HS-5 (cell line): ENCODE results near the gene RALGPS2.
"Not testable (repeated sequence)": the region's sequence is repeated elsewhere in the genome, so short reads cannot be mapped to it uniquely, and the experiment has no call there.

ENCODE experiments used
- DNase-seq: peaks from one replicate; pipeline ENCODE4 v3.0.0-alpha.2; 2012; ENCODE audit warnings: low read depth

The RALGPS2 gene

GRCh38 chr1:178725466-178726086 lies 532 bp downstream of the RALGPS2 start:
- DNase-seq: no peak

DNA sequence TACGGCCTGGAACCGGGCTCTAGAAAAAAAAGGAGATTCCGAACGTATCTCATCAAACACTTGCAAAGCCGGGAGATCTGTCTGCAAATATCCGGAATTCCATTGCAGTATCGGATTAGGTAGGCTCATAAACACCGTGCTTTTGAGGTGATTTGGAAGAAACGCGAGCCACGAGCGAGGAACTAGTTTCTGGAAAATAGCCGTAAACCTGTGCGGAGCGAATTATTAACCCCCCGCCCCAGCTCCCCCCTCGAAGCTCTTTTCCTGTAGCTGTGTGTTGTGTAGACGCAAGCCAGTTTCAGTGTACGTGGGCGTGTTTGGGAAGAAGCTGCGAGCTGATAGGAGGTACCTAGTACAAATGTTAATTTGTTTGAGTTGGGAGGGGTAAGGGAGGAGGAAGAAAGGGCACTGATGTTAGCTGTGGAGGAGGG lies 1.1 kb downstream of the RALGPS2 start:
- DNase-seq: peak; percentile 49

DNA sequence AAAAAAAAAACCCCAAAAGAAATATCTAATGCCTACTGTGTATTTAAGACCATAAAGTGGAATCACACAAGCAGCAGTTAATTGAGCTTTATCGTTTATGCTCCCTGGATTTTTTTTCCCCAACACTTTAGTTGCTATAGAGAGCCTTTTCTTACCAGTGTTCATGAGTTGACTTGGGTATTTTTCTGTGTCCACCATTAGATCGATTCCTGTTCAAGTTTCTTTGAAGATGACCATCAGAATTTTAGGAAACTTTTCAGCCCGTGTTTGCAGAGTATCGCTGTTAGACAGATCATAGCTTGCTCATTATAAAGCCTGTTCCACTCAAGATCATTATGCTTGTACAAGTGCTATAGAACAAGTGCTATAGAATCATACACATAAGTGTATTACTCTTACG lies 1.5 kb downstream of the RALGPS2 start:
- DNase-seq: no peak

DNA sequence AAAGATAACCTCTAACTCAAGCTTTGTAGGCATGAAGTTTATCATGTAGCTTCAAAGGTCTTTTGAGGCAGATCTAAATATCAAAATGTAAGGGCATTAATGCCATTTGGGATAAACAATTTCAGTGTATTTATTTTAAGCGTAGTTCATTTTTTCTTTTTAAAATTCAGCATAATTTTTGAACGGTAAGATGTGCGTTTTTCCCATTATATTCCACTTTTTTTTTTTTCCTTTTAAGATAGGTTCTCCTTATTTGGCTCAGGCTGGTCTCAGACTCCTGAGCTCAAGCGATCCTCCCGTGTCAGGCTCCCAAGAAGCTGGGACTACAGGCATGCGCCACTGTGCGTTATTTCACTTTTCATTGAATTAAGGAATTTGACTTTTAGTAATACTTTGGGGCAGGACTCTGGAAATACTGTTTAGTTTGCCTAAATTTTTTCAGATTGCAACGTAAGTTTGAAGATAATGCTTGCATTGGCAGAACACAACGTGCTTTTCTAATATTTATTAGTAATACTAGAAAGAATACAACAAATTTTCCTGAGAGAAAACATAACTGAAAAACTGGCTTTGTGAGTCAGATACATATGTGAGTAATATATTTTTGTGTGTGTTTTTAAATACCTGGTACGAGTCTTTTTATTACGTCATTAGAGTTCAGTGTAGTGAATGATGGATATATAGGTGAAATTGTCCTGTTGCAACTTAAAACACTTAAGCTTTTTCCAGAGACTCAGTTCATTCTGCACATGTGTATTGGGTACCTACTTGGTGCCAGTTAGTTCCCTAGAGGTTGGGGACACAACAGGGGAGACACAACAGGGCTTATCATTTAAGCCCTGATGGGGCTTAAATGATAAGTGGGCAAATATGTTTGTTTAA lies 2.2 kb downstream of the RALGPS2 start:
- no peak for DNase-seq

DNA sequence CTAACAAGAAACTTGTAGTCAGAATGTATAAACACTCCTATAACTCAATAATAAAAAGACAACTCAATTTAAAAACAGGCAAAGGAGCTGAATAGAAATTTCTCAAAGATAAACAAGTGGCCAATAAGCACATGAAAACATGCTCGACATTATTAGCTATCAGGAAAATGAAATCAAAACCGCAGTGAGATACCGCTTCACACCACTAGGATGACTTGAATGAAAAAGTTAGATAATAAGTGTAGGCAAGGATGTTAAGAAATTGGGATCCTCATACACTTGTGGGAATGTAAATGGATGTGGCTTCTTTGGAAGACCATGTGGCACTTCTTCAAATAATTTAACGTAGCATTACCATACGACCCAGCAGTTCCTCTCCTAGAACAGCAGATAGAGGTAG lies 8.9 kb downstream of the RALGPS2 start:
- no peak for DNase-seq

DNA sequence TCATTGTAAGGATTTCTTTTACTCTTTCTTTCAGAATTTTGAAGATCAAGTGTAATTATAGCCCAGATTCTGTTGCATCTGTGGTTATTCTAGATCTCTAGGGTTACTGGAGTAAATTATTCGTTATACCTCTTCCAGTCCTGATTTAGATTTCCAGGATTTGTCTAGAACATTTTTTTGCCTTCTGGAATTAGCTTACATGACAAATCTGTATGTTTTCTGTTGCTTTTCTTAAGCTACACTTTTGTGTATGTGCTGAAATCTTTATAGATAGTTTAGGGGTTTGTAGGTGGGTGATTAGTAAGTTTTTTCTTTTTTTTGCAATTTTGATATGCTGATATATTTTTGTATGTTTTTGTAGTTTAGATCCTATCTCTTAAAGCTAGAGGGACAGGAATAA lies 13.7 kb downstream of the RALGPS2 start:
- no peak for DNase-seq

DNA sequence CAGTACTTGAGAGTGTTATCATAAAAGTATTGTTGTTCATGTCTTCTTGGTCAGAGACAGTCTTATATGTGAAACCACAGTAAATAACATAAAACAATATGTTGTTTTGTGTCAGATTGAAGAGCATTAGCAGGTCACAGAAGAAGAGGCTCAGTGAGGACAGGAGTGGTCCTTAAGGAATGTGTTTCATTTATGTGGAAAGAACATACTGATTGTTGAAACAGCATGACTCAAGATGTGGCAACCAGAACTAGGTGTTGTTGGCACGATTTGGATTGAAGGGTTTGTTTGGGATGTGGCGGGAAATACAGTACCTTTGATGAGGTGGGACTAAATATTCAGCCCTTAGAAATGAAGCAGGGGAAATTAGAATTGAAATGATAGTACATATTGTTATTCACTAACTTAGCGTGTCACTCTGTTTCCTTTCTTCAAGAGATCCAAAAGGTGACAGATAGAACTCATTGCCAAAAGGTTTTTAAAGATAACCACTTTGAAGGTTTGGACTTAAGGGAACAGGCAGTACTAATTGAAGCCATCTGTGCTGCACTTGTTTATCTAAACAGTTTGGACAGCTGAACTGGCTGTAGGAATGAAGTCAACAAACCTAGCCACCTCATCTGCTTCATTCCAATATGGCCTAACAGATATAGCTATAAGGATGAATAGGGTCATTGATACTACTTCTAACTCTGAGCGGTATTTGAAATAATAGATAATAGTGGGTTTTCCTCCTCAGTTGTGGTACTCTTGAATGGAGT lies 14.4 kb downstream of the RALGPS2 start:
- DNase-seq: no peak

DNA sequence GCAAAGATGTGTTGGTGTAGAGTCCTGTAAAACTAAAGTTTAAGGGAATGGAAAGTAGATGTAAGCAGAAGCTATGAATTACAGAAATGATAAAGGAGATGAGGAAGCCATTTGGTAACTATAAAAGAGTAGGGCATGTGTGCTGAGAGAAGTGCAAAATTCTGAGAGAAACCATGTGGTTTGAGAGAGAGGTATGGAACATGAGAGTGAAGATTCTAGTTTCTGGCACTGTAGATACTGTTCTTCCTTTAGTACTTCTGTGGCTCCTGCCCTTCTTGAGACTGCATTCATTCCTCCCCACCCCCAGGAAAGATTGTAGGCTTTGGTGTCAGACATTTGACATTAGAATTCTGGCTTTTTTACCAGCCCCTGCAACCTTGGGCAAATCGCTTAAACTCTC lies 15.4 kb downstream of the RALGPS2 start:
- no peak for DNase-seq

GRCh38 chr1:178740924-178741323 lies 15.9 kb downstream of the RALGPS2 start:
- no peak for DNase-seq

- DNase-seq: no peak
Observed at GRCh38 chr1:178743801-178744200, 18.8 kb downstream of the RALGPS2 start.

GRCh38 chr1:178745260-178745659 lies 20.2 kb downstream of the RALGPS2 start:
- DNase-seq: no peak

- DNase-seq: no peak
Observed at GRCh38 chr1:178746345-178746744, 21.3 kb downstream of the RALGPS2 start.

GRCh38 chr1:178747361-178747760 lies 22.3 kb downstream of the RALGPS2 start:
- DNase-seq: not testable (repeated sequence)

- no peak for DNase-seq
Observed at GRCh38 chr1:178749581-178750166, 24.6 kb downstream of the RALGPS2 start.

DNA sequence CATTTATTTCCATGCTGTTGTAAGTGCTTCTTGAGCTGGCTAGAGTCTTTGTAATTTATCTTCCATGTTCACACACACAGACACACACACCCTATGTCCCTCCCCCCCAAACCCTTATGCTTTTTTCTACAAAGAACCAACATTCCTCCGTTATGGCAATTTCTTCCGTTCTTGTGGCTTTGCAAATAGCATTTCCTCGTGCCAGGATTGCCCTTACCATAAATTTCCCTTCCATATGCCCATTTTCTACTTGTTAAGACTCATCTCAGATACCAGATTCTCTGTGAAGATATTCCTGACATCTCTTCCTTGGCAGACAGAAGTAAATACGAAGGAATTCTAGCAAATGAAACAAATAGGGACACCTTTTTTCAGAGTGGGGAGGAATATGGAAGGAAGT lies 26.0 kb downstream of the RALGPS2 start:
- no peak for DNase-seq

- no peak for DNase-seq
Observed at GRCh38 chr1:178752891-178753290, 27.8 kb downstream of the RALGPS2 start.

- DNase-seq: not testable (repeated sequence)
Observed at GRCh38 chr1:178754655-178755256, 29.7 kb downstream of the RALGPS2 start.

DNA sequence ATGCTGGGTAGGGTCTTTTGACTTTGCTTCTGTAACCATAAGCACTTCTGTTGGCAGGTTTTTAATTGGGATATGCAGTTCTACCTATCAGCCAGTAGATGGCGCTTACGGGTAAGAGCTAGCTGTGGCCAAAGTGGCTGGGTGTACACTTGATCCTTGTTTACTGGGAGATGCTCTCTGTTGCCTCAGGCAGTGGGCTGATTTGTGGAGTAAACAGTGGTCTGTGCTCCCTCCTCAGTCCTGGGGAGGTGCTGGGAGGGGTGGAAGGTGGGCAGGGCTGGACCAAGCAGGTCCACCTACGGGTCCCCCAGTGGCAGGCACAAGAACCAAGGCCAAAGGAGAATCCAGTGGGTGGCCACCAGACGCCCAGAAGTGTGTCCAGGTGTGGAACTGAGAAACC lies 43.4 kb downstream of the RALGPS2 start:
- DNase-seq: no peak

GRCh38 chr1:178772952-178773351 lies 47.9 kb downstream of the RALGPS2 start:
- no peak for DNase-seq

DNA sequence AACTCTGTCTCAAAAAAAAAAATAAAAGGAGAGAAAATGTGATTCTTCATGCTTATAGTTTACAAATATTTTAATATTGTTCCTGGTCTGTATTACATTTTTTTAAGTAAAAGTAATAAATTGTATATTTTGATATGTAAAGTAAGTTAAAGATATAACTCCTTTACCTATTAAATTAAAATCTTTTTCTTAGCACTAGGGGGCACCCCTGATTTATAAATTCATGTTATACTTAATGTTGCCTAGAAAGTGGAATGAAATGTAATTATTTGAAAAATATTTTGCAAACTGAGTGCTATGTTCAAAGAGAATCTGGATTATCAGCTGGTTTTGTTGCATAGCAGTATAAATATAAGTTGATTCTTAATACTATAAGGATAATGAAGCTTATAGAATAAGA lies 49.2 kb downstream of the RALGPS2 start:
- no peak for DNase-seq

DNA sequence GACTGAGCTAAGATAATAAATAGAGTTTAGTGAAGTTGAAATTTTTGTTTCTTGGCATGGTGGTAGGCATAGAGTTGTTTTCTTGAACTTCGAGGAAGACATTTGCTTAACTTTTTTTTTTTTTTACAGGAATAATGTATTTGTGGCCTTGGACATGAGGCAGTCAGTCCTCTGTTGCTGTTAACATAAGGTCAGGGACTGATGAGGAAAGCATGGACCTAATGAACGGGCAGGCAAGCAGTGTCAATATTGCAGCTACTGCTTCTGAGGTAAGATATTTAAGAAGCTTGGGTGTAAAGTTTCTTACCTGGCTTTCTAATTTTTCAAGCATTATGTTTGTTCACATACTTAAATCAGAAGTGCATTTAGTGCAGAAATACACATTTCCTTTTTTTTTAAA lies 51.5 kb downstream of the RALGPS2 start:
- no peak for DNase-seq
